IMR-90 (cell line): ENCODE measurements around the gene DYNC2H1. TPM values are rescaled to one million over a fixed set of nuclear protein-coding genes. Genes with fewer than 3 reads are reported as not detected.
A peak's percentile ranks its signal among the peaks of the same experiment; 100 is the strongest.

Source experiments
- ATAC-seq: fragments of 200-7000 bp; cut with Tn5 transposase; 2 replicates; pipeline ENCODE4 v1.9.1; 2020; ENCODE audit warnings: low read depth, mild to moderate bottlenecking, moderate library complexity
- BruUV-seq: library from RNA; stranded (reverse); fragments of 400-500 nt; replicated peaks from 2 replicates; lab custom pipeline; 2021; lab: Mats Ljungman, UMichigan
- CTCF ChIA-PET: fragments of 300-600 bp; formaldehyde crosslinking; extraction: SDS; loops from one replicate; lab custom pipeline; 2021; ENCODE audit warnings: antibody characterized with exemption; lab: Yijun Ruan, JAX
- POLR2A ChIA-PET: fragments of 300-600 bp; sonication (Branson Sonifier 250); formaldehyde crosslinking; loops from one replicate; lab custom pipeline; 2022; ENCODE audit warnings: antibody characterized with exemption; ENCODE audit not compliant: unreplicated experiment; lab: Charles Lee
- DNase-seq: peaks from one replicate; pipeline ENCODE4 v3.0.0; 2013
- H2AFZ ChIP-seq: replicated peaks from 2 replicates; pipeline ENCODE3; 2013; ENCODE audit warnings: low read length, mild to moderate bottlenecking; ENCODE audit not compliant: poor library complexity
- H2AK5ac ChIP-seq: 2 replicates; pipeline ENCODE4 v1.6.1; 2013; ENCODE audit warnings: low read depth, low read length, inconsistent platforms
- H2AK9ac ChIP-seq: replicated peaks from 2 replicates; pipeline ENCODE3; 2013; ENCODE audit warnings: mild to moderate bottlenecking, low read depth, low read length, moderate library complexity; ENCODE audit not compliant: poor library complexity
- H2BK120ac ChIP-seq: 2 replicates; pipeline ENCODE4 v1.6.1; 2013; ENCODE audit warnings: low read depth, low read length, inconsistent platforms
- H2BK15ac ChIP-seq: 3 replicates; pipeline ENCODE4 v1.6.1; 2013; ENCODE audit warnings: low read depth, low read length, inconsistent platforms
- H2BK20ac ChIP-seq: 2 replicates; pipeline ENCODE4 v1.6.1; 2013; ENCODE audit warnings: low read depth, mild to moderate bottlenecking, inconsistent platforms, low read length, moderate library complexity
- H2BK5ac ChIP-seq: 2 replicates; pipeline ENCODE4 v1.6.1; 2013; ENCODE audit warnings: mild to moderate bottlenecking, low read depth, low read length, inconsistent platforms; ENCODE audit not compliant: poor library complexity, severe bottlenecking
- H3K14ac ChIP-seq: replicated peaks from 2 replicates; pipeline ENCODE4 v1.6.1; 2013; ENCODE audit warnings: low read depth, low read length, inconsistent platforms
- H3K18ac ChIP-seq: 2 replicates; pipeline ENCODE4 v1.6.1; 2013; ENCODE audit warnings: low read depth, low read length, control low read depth
- H3K23ac ChIP-seq: 2 replicates; pipeline ENCODE4 v1.6.1; 2013; ENCODE audit warnings: low read depth, low read length, inconsistent platforms
- H3K27ac ChIP-seq: 2 replicates; pipeline ENCODE4 v1.5.1; 2013; ENCODE audit warnings: mild to moderate bottlenecking, control low read depth, low read length; ENCODE audit not compliant: insufficient read depth
- H3K27me3 ChIP-seq: 2 replicates; pipeline ENCODE4 v1.6.1; 2013; ENCODE audit warnings: low read length; ENCODE audit not compliant: control insufficient read depth, insufficient read depth
- H3K36me3 ChIP-seq: 2 replicates; pipeline ENCODE4 v1.6.1; 2013; ENCODE audit warnings: low read length, mixed read lengths; ENCODE audit not compliant: control insufficient read depth, insufficient read depth
- H3K4ac ChIP-seq: 2 replicates; pipeline ENCODE4 v1.6.1; 2013; ENCODE audit warnings: low read depth, low read length, inconsistent platforms
- H3K4me1 ChIP-seq: 2 replicates; pipeline ENCODE4 v1.6.1; 2013; ENCODE audit warnings: low read length, mixed read lengths; ENCODE audit not compliant: control insufficient read depth, insufficient read depth
- H3K4me2 ChIP-seq: 2 replicates; pipeline ENCODE4 v1.6.1; 2013; ENCODE audit warnings: low read depth, mild to moderate bottlenecking, control low read depth, low read length, moderate library complexity
- H3K4me3 ChIP-seq: 2 replicates; pipeline ENCODE4 v1.5.1; 2013; ENCODE audit warnings: low read depth, mild to moderate bottlenecking, control low read depth, low read length, moderate library complexity; ENCODE audit not compliant: insufficient read depth
- H3K56ac ChIP-seq: 2 replicates; pipeline ENCODE4 v1.6.1; 2013; ENCODE audit warnings: low read length, inconsistent platforms; ENCODE audit not compliant: insufficient read depth; ENCODE audit errors: extremely low read depth
- H3K79me1 ChIP-seq, 2 experiments: 2 replicates each; pipeline ENCODE4 v1.6.1; 2013; ENCODE audit warnings: low read length in 2 of 2, inconsistent platforms in 1 of 2, low read depth in 1 of 2
- H3K9ac ChIP-seq: 2 replicates; pipeline ENCODE4 v1.6.1; 2013; ENCODE audit warnings: low read depth, low read length, control low read depth
- H3K9me1 ChIP-seq: 2 replicates; pipeline ENCODE4 v1.6.1; 2013; ENCODE audit warnings: low read length, inconsistent platforms; ENCODE audit not compliant: insufficient read depth
- H3K9me3 ChIP-seq: 2 replicates; pipeline ENCODE4 v1.6.1; 2013; ENCODE audit warnings: low read length; ENCODE audit not compliant: control insufficient read depth, insufficient read depth
- H4K20me1 ChIP-seq: 2 replicates; pipeline ENCODE4 v1.6.1; 2013; ENCODE audit warnings: low read length, inconsistent platforms; ENCODE audit not compliant: insufficient read depth
- H4K5ac ChIP-seq: 2 replicates; pipeline ENCODE4 v1.6.1; 2013; ENCODE audit warnings: mild to moderate bottlenecking, low read depth, low read length, control low read depth
- H4K8ac ChIP-seq, 2 experiments: 2 replicates each; pipeline ENCODE4 v1.6.1; 2013; ENCODE audit warnings: low read depth in 2 of 2, low read length in 2 of 2, control low read depth in 1 of 2, inconsistent platforms in 1 of 2
- H4K91ac ChIP-seq: 2 replicates; pipeline ENCODE4 v1.6.1; 2013; ENCODE audit warnings: low read depth, low read length, inconsistent platforms; ENCODE audit not compliant: insufficient read depth
- CHD1 ChIP-seq: IDR thresholded peaks from 2 replicates; pipeline ENCODE4 v1.6.1; 2012; ENCODE audit warnings: low read depth, low read length, improper control_type of control experiment
- WGBS, 2 experiments: methylation state at CpG; one replicate each; pipeline versions ENCODE4 v1.1.5 to v1.1.7; 2013; ENCODE audit warnings: missing lambda C conversion rate in 2 of 2; ENCODE audit not compliant: insufficient read length in 1 of 2; ENCODE audit errors: extremely low coverage in 2 of 2; 5-methylcytosine and 5-hydroxymethylcytosine counted together
- dilution Hi-C: fragments of 300-500 bp; cut with HindIII; formaldehyde crosslinking; loops from one replicate; pipeline ENCODE4 v1.14.3; 2018; ENCODE audit warnings: low sequenced_read_pairs; ENCODE audit not compliant: unreplicated experiment
- in situ Hi-C: fragments of 300-500 bp; cut with MboI; formaldehyde crosslinking; loops from 3 replicates; pipeline ENCODE4 v1.14.3; 2019; ENCODE audit warnings: low sequenced_read_pairs, inconsistent platforms, mixed read lengths
- intact Hi-C: fragments of 100-400 bp; cut with micrococcal nuclease; formaldehyde crosslinking; loops from 2 replicates; pipeline ENCODE4 v1.10.0; 2022
- polyA plus RNA-seq, 3 experiments: library from polyadenylated mRNA; depleted of rRNA; stranded (reverse); fragments of >200 nt; gene quantifications; 2 replicates each; pipeline ENCODE4 v1.2.3, GENCODE V29; 2012; ENCODE audit warnings: low replicate concordance in 1 of 3
- total RNA-seq: library from RNA; depleted of rRNA; stranded (reverse); fragments of >200 nt; gene quantifications from 2 replicates; pipeline ENCODE4 v1.2.3, GENCODE V29; 2012
- TF ChIP-seq, protein P1 (sequence below): fragments of 150-350 bp; IDR thresholded peaks from 2 replicates; pipeline ENCODE4 v1.6.1; 2017; ENCODE audit warnings: mild to moderate bottlenecking, antibody characterized with exemption, low read length, low read depth
- TF ChIP-seq, protein P2 (sequence below): fragments of 150-350 bp; IDR thresholded peaks from 2 replicates; pipeline ENCODE4 v1.6.1; 2016; ENCODE audit warnings: low read depth, mild to moderate bottlenecking, low read length, moderate library complexity, borderline replicate concordance

The DYNC2H1 gene
- total and polyA plus RNA-seq, 2 of the 4 experiments (the other 2 are of a cell fraction): 5.7 to 21.0 TPM

DNA sequence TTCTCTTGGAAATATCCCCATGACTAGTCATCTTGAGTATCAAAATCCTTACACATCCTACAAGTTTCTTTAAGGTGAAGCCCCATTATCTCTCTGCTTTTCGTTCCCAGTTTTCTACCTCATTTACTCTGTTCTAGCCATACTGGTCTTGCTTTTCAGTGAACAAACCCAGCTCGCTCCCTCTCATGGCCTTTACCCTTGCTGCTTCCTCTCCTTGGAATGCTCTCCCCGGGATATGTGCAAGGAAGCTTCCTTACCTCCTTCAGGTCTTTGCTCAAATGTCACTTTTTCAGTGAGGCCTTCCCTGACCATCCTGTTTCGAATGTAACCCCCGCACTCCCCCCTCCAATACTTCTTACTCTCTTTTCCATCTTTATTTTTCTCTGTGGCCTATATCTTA lies 331.8 kb downstream of the DYNC2H1 start:
- Histone ChIP-seq H3K9me1 (no peaks in the 10 kb centered on the region), H3K27me3 (no peaks in the 10 kb centered on the region), H3K9ac (no peak overlapping the region), H3K4me2 (no peak overlapping the region), H2AK5ac (peak overlapping the region; percentile 20; the same call in 1 of the 2 replicates), H3K27ac (no peak overlapping the region), H2AFZ (no peak overlapping the region), H3K56ac (no peak overlapping the region), H3K23ac (no peak overlapping the region; the same call in 1 of the 2 replicates), H4K20me1 (no peaks in the 10 kb centered on the region), H3K18ac (no peak overlapping the region), H2BK15ac (no peak overlapping the region; the same call in 2 of the 3 replicates), H3K4ac (no peak overlapping the region), H3K36me3 (no peaks in the 10 kb centered on the region), H3K14ac (no peak overlapping the region; the same call in 1 of the 2 replicates), H2BK20ac (no peak overlapping the region), H3K79me1 (no peaks in the 10 kb centered on the region), H4K5ac (no peak overlapping the region), H3K9me3 (no peaks in the 10 kb centered on the region), H2BK5ac (no peak overlapping the region), H3K4me3 (no peak overlapping the region), H2BK120ac (no peak overlapping the region), H4K8ac (0 out of 4 replicates have a peak overlapping the region, but pooled peaks of 1 of the 2 experiments have one; percentile 15), H2AK9ac (no peak overlapping the region), H3K4me1 (peaks cover 4% of the 10 kb centered on the region; the same call in 1 of the 2 replicates), H4K91ac (no peak overlapping the region; the same call in 1 of the 2 replicates)
- no peak for DNase-seq
- dilution Hi-C loops (no loop called here), in situ Hi-C loops (no loop called here), intact Hi-C loops (no loop called here)
- 92 to 100% methylated on average over 1 to 3 of the region's 5 CpGs for WGBS, 2 experiments
- ChIA-PET CTCF (interaction anchor here (0.6 kb wide), 2 partner anchors 40 to 219 kb away, joined by 3 to 5 read pairs; no protein-coding TSS in a partner anchor), POLR2A (no interaction called here)
- no peak for ATAC-seq
- TF ChIP-seq, protein P1, sequence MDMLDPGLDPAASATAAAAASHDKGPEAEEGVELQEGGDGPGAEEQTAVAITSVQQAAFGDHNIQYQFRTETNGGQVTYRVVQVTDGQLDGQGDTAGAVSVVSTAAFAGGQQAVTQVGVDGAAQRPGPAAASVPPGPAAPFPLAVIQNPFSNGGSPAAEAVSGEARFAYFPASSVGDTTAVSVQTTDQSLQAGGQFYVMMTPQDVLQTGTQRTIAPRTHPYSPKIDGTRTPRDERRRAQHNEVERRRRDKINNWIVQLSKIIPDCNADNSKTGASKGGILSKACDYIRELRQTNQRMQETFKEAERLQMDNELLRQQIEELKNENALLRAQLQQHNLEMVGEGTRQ: no peak
- TF ChIP-seq, protein P2, sequence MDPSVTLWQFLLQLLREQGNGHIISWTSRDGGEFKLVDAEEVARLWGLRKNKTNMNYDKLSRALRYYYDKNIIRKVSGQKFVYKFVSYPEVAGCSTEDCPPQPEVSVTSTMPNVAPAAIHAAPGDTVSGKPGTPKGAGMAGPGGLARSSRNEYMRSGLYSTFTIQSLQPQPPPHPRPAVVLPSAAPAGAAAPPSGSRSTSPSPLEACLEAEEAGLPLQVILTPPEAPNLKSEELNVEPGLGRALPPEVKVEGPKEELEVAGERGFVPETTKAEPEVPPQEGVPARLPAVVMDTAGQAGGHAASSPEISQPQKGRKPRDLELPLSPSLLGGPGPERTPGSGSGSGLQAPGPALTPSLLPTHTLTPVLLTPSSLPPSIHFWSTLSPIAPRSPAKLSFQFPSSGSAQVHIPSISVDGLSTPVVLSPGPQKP: no peak
- no peak for TF ChIP-seq CHD1
- no TSS peak for BruUV-seq
